H1 (cell line): ENCODE measurements around the gene FXR1. TPM values are rescaled to one million over a fixed set of nuclear protein-coding genes. Genes with fewer than 3 reads are reported as not detected.
A peak's percentile ranks its signal among the peaks of the same experiment; 100 is the strongest.

Source experiments
- CTCF ChIA-PET: fragments of 300-600 bp; sonication (Branson Sonifier 250); formaldehyde crosslinking; loops from one replicate; lab custom pipeline; 2021; ENCODE audit not compliant: partially characterized antibody; lab: Charles Lee
- POLR2A ChIA-PET: fragments of 300-600 bp; sonication (Branson Sonifier 250); formaldehyde crosslinking; loops from one replicate; lab custom pipeline; 2021; ENCODE audit warnings: inconsistent platforms; ENCODE audit not compliant: partially characterized antibody; lab: Charles Lee
- DNase-seq, 2 experiments: peaks; one replicate each; pipeline versions ENCODE4 v3.0.0 to v3.0.0-alpha.2; 2010 to 2022; ENCODE audit warnings: low spot score in 2 of 2, low read depth in 1 of 2, mixed read lengths in 1 of 2
- FAIRE-seq: peaks from 2 replicates; lab custom pipeline; 2011; peaks lifted over from hg19 to GRCh38; lab: Jason Lieb, UNC
- H2AFZ ChIP-seq: 2 replicates; pipeline ENCODE4 v1.8.1; 2012; ENCODE audit warnings: low read length, inconsistent platforms
- H2AK5ac ChIP-seq: 2 replicates; pipeline ENCODE4 v1.6.1; 2013; ENCODE audit warnings: low read depth, low read length
- H2BK120ac ChIP-seq: replicated peaks from 2 replicates; pipeline ENCODE3; 2013; ENCODE audit warnings: low read depth, low read length, inconsistent platforms
- H2BK12ac ChIP-seq: 2 replicates; pipeline ENCODE4 v1.6.1; 2013; ENCODE audit warnings: low read depth, low read length
- H2BK15ac ChIP-seq: 2 replicates; pipeline ENCODE4 v1.6.1; 2013; ENCODE audit warnings: low read length
- H2BK20ac ChIP-seq: 2 replicates; pipeline ENCODE4 v1.6.1; 2013; ENCODE audit warnings: low read length
- H2BK5ac ChIP-seq: 2 replicates; pipeline ENCODE4 v1.6.1; 2013; ENCODE audit warnings: low read depth, low read length
- H3K14ac ChIP-seq: 2 replicates; pipeline ENCODE4 v1.6.1; 2013; ENCODE audit warnings: inconsistent platforms; ENCODE audit not compliant: insufficient read length
- H3K18ac ChIP-seq: 2 replicates; pipeline ENCODE4 v1.6.1; 2013; ENCODE audit warnings: low read length; ENCODE audit errors: extremely low read depth
- H3K23ac ChIP-seq: 2 replicates; pipeline ENCODE4 v1.6.1; 2013; ENCODE audit warnings: inconsistent platforms; ENCODE audit not compliant: insufficient read length
- H3K23me2 ChIP-seq: 2 replicates; pipeline ENCODE4 v1.6.1; 2013; ENCODE audit warnings: low read depth, low read length
- H3K27ac ChIP-seq: 2 replicates; pipeline ENCODE4 v1.6.1; 2011; ENCODE audit warnings: low read depth, low read length, inconsistent platforms
- H3K27me3 ChIP-seq, 4 experiments: replicated peaks in 1 of 4; 1 replicate in 1 of 4; 2 replicates in 3 of 4; pipeline versions ENCODE4 v1.6.1 to v1.8.1; 2011 to 2013; ENCODE audit warnings: low read length in 3 of 4, mild to moderate bottlenecking in 3 of 4, inconsistent platforms in 2 of 4, mixed read lengths in 2 of 4, moderate library complexity in 1 of 4; ENCODE audit not compliant: control insufficient read depth in 3 of 4, insufficient read depth in 3 of 4; ENCODE audit errors: extremely low read depth in 1 of 4
- H3K36me3 ChIP-seq, 4 experiments: 2 replicates each; pipeline versions ENCODE4 v1.6.1 to v1.8.1; 2011 to 2013; ENCODE audit warnings: mild to moderate bottlenecking in 4 of 4, low read length in 3 of 4, moderate library complexity in 2 of 4, control low read depth in 1 of 4, inconsistent platforms in 1 of 4; ENCODE audit not compliant: insufficient read depth in 4 of 4, control insufficient read depth in 2 of 4
- H3K4ac ChIP-seq: replicated peaks from 2 replicates; pipeline ENCODE3; 2013; ENCODE audit warnings: low read length, low read depth, mixed read lengths, inconsistent platforms; ENCODE audit not compliant: insufficient read length
- H3K4me1 ChIP-seq, 4 experiments: replicated peaks in 1 of 4; 1 replicate in 1 of 4; 2 replicates in 3 of 4; pipeline versions ENCODE4 v1.6.1 to v1.8.1; 2011 to 2013; ENCODE audit warnings: low read length in 3 of 4, inconsistent platforms in 2 of 4, mixed read lengths in 1 of 4; ENCODE audit not compliant: insufficient read depth in 4 of 4, control insufficient read depth in 3 of 4
- H3K4me2 ChIP-seq, 2 experiments: 2 replicates each; pipeline versions ENCODE4 v1.6.1 to v1.8.1; 2011 to 2013; ENCODE audit warnings: low read depth in 2 of 2, low read length in 2 of 2, control low read depth in 1 of 2, inconsistent platforms in 1 of 2, mild to moderate bottlenecking in 1 of 2; ENCODE audit not compliant: insufficient read depth in 1 of 2
- H3K4me3 ChIP-seq, 4 experiments: fragments of 200-600, 300-600 bp in 1 of 4; sonication (generic), shearing (Covaris generic), sonication (Bioruptor Twin) in 1 of 4; 2 replicates each; pipeline versions ENCODE4 v1.5.1 to v1.8.1; 2011 to 2016; ENCODE audit warnings: low read length in 4 of 4, low read depth in 3 of 4, control low read depth in 2 of 4, inconsistent platforms in 2 of 4, mild to moderate bottlenecking in 2 of 4, mixed read lengths in 1 of 4, moderate library complexity in 1 of 4; ENCODE audit not compliant: insufficient read depth in 2 of 4; ENCODE audit errors: extremely low read depth in 1 of 4
- H3K56ac ChIP-seq: replicated peaks from 2 replicates; pipeline ENCODE3; 2013; ENCODE audit warnings: low read depth, mild to moderate bottlenecking, mixed read lengths, low read length, inconsistent platforms; ENCODE audit not compliant: insufficient read length
- H3K79me1 ChIP-seq: 2 replicates; pipeline ENCODE4 v1.6.1; 2013; ENCODE audit warnings: low read depth, low read length, control low read depth
- H3K79me2 ChIP-seq, 2 experiments: 2 replicates each; pipeline versions ENCODE4 v1.6.1 to v1.8.1; 2012 to 2013; ENCODE audit warnings: low read length in 2 of 2, mild to moderate bottlenecking in 2 of 2, inconsistent platforms in 1 of 2; ENCODE audit not compliant: insufficient read depth in 2 of 2, control insufficient read depth in 1 of 2
- H3K9ac ChIP-seq, 4 experiments: replicated peaks in 1 of 4; 1 replicate in 1 of 4; 2 replicates in 3 of 4; pipeline versions ENCODE4 v1.6.1 to v1.8.1; 2011 to 2013; ENCODE audit warnings: low read depth in 3 of 4, low read length in 3 of 4, control low read depth in 2 of 4, mild to moderate bottlenecking in 2 of 4, moderate library complexity in 2 of 4, inconsistent platforms in 1 of 4; ENCODE audit errors: extremely low read depth in 1 of 4
- H3K9me3 ChIP-seq, 2 experiments: 2 replicates each; pipeline versions ENCODE4 v1.6.1 to v1.8.1; 2012 to 2013; ENCODE audit warnings: mild to moderate bottlenecking in 2 of 2, moderate library complexity in 2 of 2, control low read depth in 1 of 2, inconsistent platforms in 1 of 2, low read depth in 1 of 2, low read length in 1 of 2, mixed read lengths in 1 of 2; ENCODE audit not compliant: insufficient read depth in 2 of 2
- H4K20me1 ChIP-seq, 2 experiments: replicated peaks in 1 of 2; 2 replicates each; pipeline versions ENCODE3 to v1.8.1; 2011 to 2013; ENCODE audit warnings: inconsistent platforms in 2 of 2, low read length in 2 of 2, mild to moderate bottlenecking in 1 of 2; ENCODE audit not compliant: insufficient read depth in 2 of 2, control insufficient read depth in 1 of 2
- H4K5ac ChIP-seq: 2 replicates; pipeline ENCODE4 v1.6.1; 2013; ENCODE audit warnings: low read length, low read depth, mixed read lengths, inconsistent platforms; ENCODE audit not compliant: insufficient read length
- H4K8ac ChIP-seq: 2 replicates; pipeline ENCODE4 v1.8.0; 2013; ENCODE audit warnings: mild to moderate bottlenecking, moderate library complexity, low read length, inconsistent platforms; ENCODE audit not compliant: insufficient read depth; ENCODE audit errors: extremely low read depth
- H4K91ac ChIP-seq: replicated peaks from 2 replicates; pipeline ENCODE3; 2013; ENCODE audit warnings: low read length, mixed read lengths, inconsistent platforms; ENCODE audit not compliant: insufficient read length
- POLR2A ChIP-seq, 2 experiments: IDR thresholded peaks; 1 replicate in 1 of 2; 2 replicates in 1 of 2; pipeline ENCODE4 v1.6.1; 2011; ENCODE audit warnings: low read depth in 2 of 2, low read length in 2 of 2, mild to moderate bottlenecking in 2 of 2; ENCODE audit errors: control extremely low read depth in 1 of 2
- polyA plus RNA-seq, 7 experiments: library from polyadenylated mRNA; depleted of rRNA in 3 of 7; stranded (reverse) in 5 of 7; unstranded in 2 of 7; fragments of >200 nt in 5 of 7; fragments of 200-250 nt in 2 of 7; gene quantifications; 1 replicate in 5 of 7; 2 replicates in 1 of 7; 4 replicates in 1 of 7; pipeline versions ENCODE4 v1.2.1 to v1.2.3, GENCODE V29; 2011 to 2013; ENCODE audit warnings: missing spikeins in 2 of 7, mixed read lengths in 2 of 7
- total RNA-seq: library from RNA; stranded (reverse); fragmentation: NEBNext Ultra II Directional; extraction: Animal tissue kit (Norgen Biotek cat#: 25700); gene quantifications from 2 replicates; pipeline ENCODE4 v1.2.1, GENCODE V29; 2021
- TF ChIP-seq, protein P1 (sequence below): IDR thresholded peaks from 2 replicates; pipeline ENCODE4 v1.6.1; 2011; ENCODE audit warnings: low read length, improper control_type of control experiment

FXR1 gene
- total and polyA plus RNA-seq, 2 of the 8 experiments (the other 6 are each of a cell fraction or from before 2014, with no cell fraction given) = 108 to 283 TPM

DNA sequence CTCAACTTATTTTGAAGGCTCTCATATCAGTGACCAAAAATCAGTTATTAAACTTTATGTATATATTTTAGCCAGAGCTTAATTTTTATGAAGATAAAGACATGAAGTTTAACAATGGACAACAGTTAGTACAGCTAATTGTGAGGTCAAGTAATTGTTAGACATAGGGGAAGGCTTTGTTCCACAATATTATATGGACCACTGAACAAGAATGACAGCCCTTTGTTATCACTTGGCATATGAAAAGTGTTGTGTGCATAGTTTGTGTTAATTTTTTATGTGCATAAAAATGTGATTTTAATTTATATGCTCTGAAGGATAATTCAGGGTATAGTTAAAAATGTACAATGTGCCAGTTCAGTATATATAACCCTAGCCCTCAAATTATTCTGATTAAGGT lies 65.0 kb downstream of the FXR1 start:
- Histone ChIP-seq H4K5ac (no peak overlapping the region), H2BK12ac (no peak overlapping the region), H3K36me3 (peaks cover 0 to 71% (median 9%) of the 10 kb centered on the region in 4 experiments; a peak in 6 of 8 replicates), H2AFZ (no peak overlapping the region), H3K18ac (no peak overlapping the region), H3K27me3 (no peaks in the 10 kb centered on the region), H2BK15ac (no peak overlapping the region), H3K27ac (no peak overlapping the region), H4K20me1 (peaks cover 0 to 2% of the 10 kb centered on the region in 2 experiments), H3K9me3 (no peaks in the 10 kb centered on the region), H2BK20ac (no peak overlapping the region), H3K79me1 (no peaks in the 10 kb centered on the region), H3K14ac (no peak overlapping the region), H3K23ac (no peak overlapping the region), H4K8ac (no peak overlapping the region), H3K4ac (no peak overlapping the region), H3K4me2 (no peak overlapping the region), H2BK120ac (no peak overlapping the region), H3K4me1 (0 out of 7 replicates have a peak, but pooled peaks cover 0 to 2% (median 0%) of the 10 kb centered on the region in 4 experiments), H2BK5ac (no peak overlapping the region), H3K23me2 (no peaks in the 10 kb centered on the region), H4K91ac (no peak overlapping the region), H3K79me2 (no peaks in the 10 kb centered on the region), H3K4me3 (no peak overlapping the region), H3K9ac (no peak overlapping the region), H2AK5ac (no peak overlapping the region), H3K56ac (no peak overlapping the region)
- ChIA-PET POLR2A (interaction anchor here (0.7 to 1.5 kb wide), 3 partner anchors 11 to 520 kb away, joined by 3 to 5 read pairs (median 3); partner anchors contain the start of gene DNAJC19), CTCF (interaction anchor here (0.6 kb wide), 1 partner anchor 55 kb away, joined by 3 read pairs; no protein-coding TSS in a partner anchor)
- DNase-seq (no peak), FAIRE-seq (no peak)
- TF ChIP-seq, protein P1, sequence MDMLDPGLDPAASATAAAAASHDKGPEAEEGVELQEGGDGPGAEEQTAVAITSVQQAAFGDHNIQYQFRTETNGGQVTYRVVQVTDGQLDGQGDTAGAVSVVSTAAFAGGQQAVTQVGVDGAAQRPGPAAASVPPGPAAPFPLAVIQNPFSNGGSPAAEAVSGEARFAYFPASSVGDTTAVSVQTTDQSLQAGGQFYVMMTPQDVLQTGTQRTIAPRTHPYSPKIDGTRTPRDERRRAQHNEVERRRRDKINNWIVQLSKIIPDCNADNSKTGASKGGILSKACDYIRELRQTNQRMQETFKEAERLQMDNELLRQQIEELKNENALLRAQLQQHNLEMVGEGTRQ = no peak
- 0 out of 3 replicates have a peak, but pooled peaks of 1 of the 2 experiments have one; percentile 10 for TF ChIP-seq POLR2A (IDR thresholded peaks at IDR 0.05; ENCODE audit: control extremely low read depth in 1 of 2, low read depth in 2 of 2, low read length in 2 of 2)
